BJ (cell line): ENCODE data around the gene SMIM33. TPM values are rescaled to one million over a fixed set of nuclear protein-coding genes. Genes with fewer than 3 reads are reported as not detected.
"Not testable (repeated sequence)": the region's sequence is repeated elsewhere in the genome, so short reads cannot be mapped to it uniquely, and the experiment has no call there.

Experiments
- CTCF ChIA-PET: fragments of 350-600 bp; formaldehyde crosslinking; extraction: SDS; loops from one replicate; lab custom pipeline; 2021; ENCODE audit warnings: antibody characterized with exemption, inconsistent platforms; lab: Yijun Ruan, JAX
- POLR2A ChIA-PET: fragments of 300-600 bp; sonication (Branson Sonifier 250); formaldehyde crosslinking; extraction: SDS; loops from one replicate; lab custom pipeline; 2021; ENCODE audit warnings: antibody characterized with exemption; lab: Charles Lee
- DNase-seq: peaks from one replicate; pipeline ENCODE4 v3.0.0-alpha.2; 2011; ENCODE audit warnings: low read depth
- H3K27me3 ChIP-seq: 2 replicates; pipeline ENCODE4 v1.6.0; 2011; ENCODE audit warnings: low read length; ENCODE audit not compliant: control insufficient read depth, insufficient read depth
- H3K36me3 ChIP-seq: 2 replicates; pipeline ENCODE4 v1.5.1; 2011; ENCODE audit warnings: low read length; ENCODE audit not compliant: control insufficient read depth, insufficient read depth
- H3K4me3 ChIP-seq: 2 replicates; pipeline ENCODE4 v1.5.1; 2011; ENCODE audit warnings: low read depth, mild to moderate bottlenecking, control low read depth, low read length
- polyA plus RNA-seq: library from polyadenylated mRNA; depleted of rRNA; stranded (reverse); fragments of >200 nt; gene quantifications from 2 replicates; pipeline ENCODE4 v1.2.3, GENCODE V29; 2011
- TF ChIP-seq, protein P1 (sequence below): IDR thresholded peaks from 2 replicates; pipeline ENCODE4 v1.5.1; 2011; ENCODE audit warnings: low read depth, mild to moderate bottlenecking, control low read depth, inconsistent platforms, low read length, moderate library complexity; ENCODE audit not compliant: insufficient read depth

Gene SMIM33
- polyA plus RNA-seq, 1 experiment = not detected

GRCh38 chr5:139473105-139473504, 2.3 kb downstream of the SMIM33 start:
- no peak for DNase-seq
- CTCF ChIA-PET = interaction anchor here (1.8 to 2.0 kb wide), 2 partner anchors 40 to 50 kb away, joined by 5 to 7 read pairs; no protein-coding TSS in a partner anchor
- POLR2A ChIA-PET = interaction anchor here (0.6 kb wide), 1 partner anchor 138 kb away, joined by 4 read pairs; no protein-coding TSS in a partner anchor

DNA sequence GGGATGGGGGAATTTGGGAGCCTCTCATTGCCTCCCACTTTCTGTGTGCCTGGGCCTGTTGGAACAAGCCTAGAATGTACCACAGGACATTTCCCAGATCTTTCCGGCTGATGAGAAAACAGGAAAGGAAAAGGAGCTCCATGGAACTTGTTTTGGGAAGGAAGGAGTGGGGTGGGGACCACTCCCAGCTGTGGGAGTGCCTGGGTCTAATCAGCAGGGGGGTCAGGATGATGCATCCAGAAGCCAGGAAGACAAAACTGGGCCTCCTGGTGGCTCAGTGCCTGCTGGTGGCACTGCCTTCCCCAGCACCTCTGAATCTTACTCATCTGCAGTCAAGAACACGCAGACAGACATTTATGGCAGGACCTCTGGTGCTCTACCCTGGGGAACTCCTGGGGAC, 2.8 kb downstream of the SMIM33 start:
- no peak for DNase-seq
- Histone ChIP-seq H3K36me3 (peaks cover 19% of the 10 kb centered on the region), H3K4me3 (no peak overlapping the region), H3K27me3 (no peaks in the 10 kb centered on the region)
- ChIA-PET CTCF (interaction anchor here (0.9 to 2.0 kb wide), 3 partner anchors 40 to 51 kb away, joined by 3 to 7 read pairs (median 5); no protein-coding TSS in a partner anchor), POLR2A (interaction anchor here (0.6 kb wide), 1 partner anchor 138 kb away, joined by 4 read pairs; no protein-coding TSS in a partner anchor)
- TF ChIP-seq, protein P1, sequence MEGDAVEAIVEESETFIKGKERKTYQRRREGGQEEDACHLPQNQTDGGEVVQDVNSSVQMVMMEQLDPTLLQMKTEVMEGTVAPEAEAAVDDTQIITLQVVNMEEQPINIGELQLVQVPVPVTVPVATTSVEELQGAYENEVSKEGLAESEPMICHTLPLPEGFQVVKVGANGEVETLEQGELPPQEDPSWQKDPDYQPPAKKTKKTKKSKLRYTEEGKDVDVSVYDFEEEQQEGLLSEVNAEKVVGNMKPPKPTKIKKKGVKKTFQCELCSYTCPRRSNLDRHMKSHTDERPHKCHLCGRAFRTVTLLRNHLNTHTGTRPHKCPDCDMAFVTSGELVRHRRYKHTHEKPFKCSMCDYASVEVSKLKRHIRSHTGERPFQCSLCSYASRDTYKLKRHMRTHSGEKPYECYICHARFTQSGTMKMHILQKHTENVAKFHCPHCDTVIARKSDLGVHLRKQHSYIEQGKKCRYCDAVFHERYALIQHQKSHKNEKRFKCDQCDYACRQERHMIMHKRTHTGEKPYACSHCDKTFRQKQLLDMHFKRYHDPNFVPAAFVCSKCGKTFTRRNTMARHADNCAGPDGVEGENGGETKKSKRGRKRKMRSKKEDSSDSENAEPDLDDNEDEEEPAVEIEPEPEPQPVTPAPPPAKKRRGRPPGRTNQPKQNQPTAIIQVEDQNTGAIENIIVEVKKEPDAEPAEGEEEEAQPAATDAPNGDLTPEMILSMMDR = no peak

More at GRCh38 chr5:139473105-139473504, 2.3 kb downstream of the SMIM33 start:
- no peak overlapping the region for H3K4me3 ChIP-seq
- no peaks in the 10 kb centered on the region for H3K27me3 ChIP-seq
- H3K36me3 ChIP-seq = peaks cover 15% of the 10 kb centered on the region
- TF ChIP-seq, protein P1 = no peak

- TF ChIP-seq, protein P1 = no peak
- POLR2A ChIA-PET = no interaction called here
- CTCF ChIA-PET = interaction anchor here (1.4 to 1.8 kb wide), 2 partner anchors 17 to 52 kb away, joined by 7 read pairs; no protein-coding TSS in a partner anchor
- peak; percentile 46 for DNase-seq
- Histone ChIP-seq H3K36me3 (peaks cover 21% of the 10 kb centered on the region), H3K27me3 (no peaks in the 10 kb centered on the region), H3K4me3 (no peak overlapping the region)
Measured at GRCh38 chr5:139474890-139475791, 4.3 kb downstream of the SMIM33 start.

DNA sequence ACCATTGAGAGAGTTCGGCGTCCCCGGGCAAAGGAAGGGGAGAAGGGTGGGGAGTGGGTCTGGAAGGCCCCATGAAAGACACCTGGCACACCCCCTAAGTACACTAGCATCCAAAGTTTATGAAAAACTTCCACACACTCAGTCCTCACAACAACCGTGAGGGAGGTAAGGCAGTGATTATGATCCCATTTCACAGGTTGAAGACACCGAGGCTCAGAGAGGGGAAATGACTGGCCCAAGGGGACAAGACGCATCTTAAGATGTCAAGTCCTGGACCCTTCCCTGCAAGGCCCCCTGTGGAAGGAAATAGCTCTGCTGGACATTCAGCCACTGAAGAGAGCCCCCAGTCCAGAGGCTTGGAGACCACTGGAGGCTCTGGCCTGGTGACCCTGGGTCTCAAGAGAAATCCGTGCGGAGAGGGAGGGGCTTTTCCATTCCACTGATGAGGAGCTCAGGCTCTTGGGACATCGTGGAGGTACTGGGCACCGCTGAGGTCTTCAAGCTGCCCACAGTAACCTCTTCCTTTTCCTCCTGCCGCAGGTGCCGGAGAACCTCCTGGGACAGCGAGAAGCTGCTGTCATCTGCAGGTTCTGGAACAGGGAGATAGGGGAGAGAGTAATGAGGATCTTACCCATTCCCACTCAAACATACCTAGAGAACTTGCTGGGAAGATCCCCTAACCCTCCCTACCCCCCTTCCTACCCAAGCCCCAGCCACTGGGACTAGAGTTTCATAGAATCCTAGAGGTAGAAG, 5.2 kb downstream of the SMIM33 start:
- CTCF ChIA-PET = interaction anchor here (1.3 kb wide), 1 partner anchor 54 kb away, joined by 3 read pairs; no protein-coding TSS in a partner anchor

DNA sequence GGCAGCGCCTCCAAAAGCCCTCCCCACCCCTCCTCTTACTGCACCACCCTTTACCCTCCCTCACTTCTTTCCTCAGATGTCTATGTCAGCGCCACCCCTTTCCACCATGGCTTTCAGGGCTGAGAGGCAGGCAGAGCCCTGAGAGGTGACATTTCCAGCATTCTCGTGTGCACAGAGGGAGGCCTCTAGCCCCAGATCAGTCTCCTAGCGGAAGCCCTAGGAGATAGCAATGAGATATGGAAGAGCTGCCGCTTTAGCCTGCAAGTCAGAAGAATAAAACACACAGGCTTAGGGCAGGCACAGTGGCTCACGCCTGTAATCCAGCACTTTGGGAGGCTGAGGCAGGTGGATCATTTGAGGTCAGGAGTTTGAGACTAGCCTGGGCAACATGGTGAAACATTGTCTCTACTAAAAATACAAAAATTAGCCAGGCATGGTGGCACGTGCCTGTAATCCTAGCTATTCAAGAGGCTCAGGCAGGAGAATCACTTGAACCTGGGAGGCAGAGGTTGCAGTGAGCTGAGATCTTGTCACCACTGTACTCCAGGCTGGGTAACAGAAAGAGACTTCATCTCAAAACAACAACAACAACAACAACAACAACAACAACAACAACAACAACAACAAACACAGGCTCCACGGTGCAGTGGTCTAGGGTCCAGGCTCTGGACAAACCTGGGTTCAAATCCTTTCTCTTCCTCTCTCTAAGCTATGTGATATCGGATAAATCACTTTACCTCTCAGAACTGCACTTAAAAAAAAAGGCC, 8.0 kb downstream of the SMIM33 start:
- H3K27me3 ChIP-seq, DNase-seq, POLR2A ChIA-PET, H3K4me3 ChIP-seq: not testable (repeated sequence)
- peaks cover 21% of the 10 kb centered on the region for H3K36me3 ChIP-seq
- CTCF ChIA-PET = interaction anchor here (0.5 to 0.9 kb wide), 2 partner anchors 22 to 36 kb away, joined by 3 read pairs; no protein-coding TSS in a partner anchor

More for the DNA sequence above, 5.2 kb downstream of the SMIM33 start:
- H3K4me3 ChIP-seq = no peak overlapping the region
- peaks cover 21% of the 10 kb centered on the region for H3K36me3 ChIP-seq
- TF ChIP-seq, protein P1 = no peak
- DNase-seq = no peak
- POLR2A ChIA-PET = no interaction called here
- no peaks in the 10 kb centered on the region for H3K27me3 ChIP-seq

DNA sequence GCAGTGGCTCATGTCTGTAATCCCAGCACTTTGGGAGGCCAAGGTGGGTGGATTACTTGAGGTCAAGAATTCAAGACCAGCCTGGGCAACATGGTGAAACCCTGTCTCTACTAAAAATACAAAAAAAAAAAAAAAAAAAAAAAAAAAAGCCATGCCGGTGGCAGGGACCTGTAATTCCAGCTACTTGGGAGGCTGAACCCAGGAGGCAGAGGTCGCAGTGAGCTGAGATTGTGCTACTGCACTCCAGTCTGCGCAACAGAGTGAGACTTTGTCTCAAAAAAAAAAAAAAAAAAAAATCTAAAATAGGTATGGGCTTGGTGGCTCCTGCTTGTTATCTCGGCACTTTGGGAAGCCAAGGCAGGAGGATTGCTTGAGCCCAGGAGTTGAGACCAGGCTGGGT, 8.9 kb downstream of the SMIM33 start:
- peaks cover 21% of the 10 kb centered on the region for H3K36me3 ChIP-seq
- CTCF ChIA-PET = interaction anchor here (0.5 to 0.6 kb wide), 2 partner anchors 29 to 35 kb away, joined by 3 read pairs; no protein-coding TSS in a partner anchor
- DNase-seq, H3K27me3 ChIP-seq, H3K4me3 ChIP-seq, POLR2A ChIA-PET: not testable (repeated sequence)
